Activated CD4-positive, alpha-beta T cell treated with anti-CD3 and anti-CD28 coated beads, Interleukin-2, amount 10 ng/mL, durations not matched to agents 7 days and 5 days (primary cell): ENCODE data around the gene TAX1BP1. TPM values are rescaled to one million over a fixed set of nuclear protein-coding genes. Genes with fewer than 3 reads are reported as not detected.
"Not testable (repeated sequence)": the region's sequence is repeated elsewhere in the genome, so short reads cannot be mapped to it uniquely, and the experiment has no call there.

Experiments used
- CTCF ChIA-PET: fragments of 350-600 bp; sonication (Branson Sonifier 250); formaldehyde crosslinking; loops from one replicate; lab custom pipeline; 2021; ENCODE audit warnings: antibody characterized with exemption; lab: Charles Lee
- POLR2A ChIA-PET: fragments of 350-600 bp; sonication (Branson Sonifier 250); formaldehyde crosslinking; loops from one replicate; lab custom pipeline; 2021; ENCODE audit warnings: antibody characterized with exemption; lab: Charles Lee
- DNase-seq: peaks from one replicate; pipeline ENCODE4 v3.0.0-alpha.2; 2020
- H3K27ac Mint-ChIP-seq: one replicate; pipeline ENCODE4 v1.8.0; 2021; ENCODE audit warnings: mild to moderate bottlenecking, moderate library complexity, mixed read lengths
- H3K27me3 Mint-ChIP-seq: one replicate; pipeline ENCODE4 v1.8.0; 2021; ENCODE audit warnings: mixed read lengths
- H3K36me3 Mint-ChIP-seq: one replicate; pipeline ENCODE4 v1.8.0; 2021; ENCODE audit warnings: low read depth, mixed read lengths
- H3K4me1 Mint-ChIP-seq: one replicate; pipeline ENCODE4 v1.8.0; 2021; ENCODE audit warnings: mixed read lengths
- H3K4me3 Mint-ChIP-seq: one replicate; pipeline ENCODE4 v1.8.0; 2021; ENCODE audit warnings: mild to moderate bottlenecking, moderate library complexity, mixed read lengths
- H3K9me3 Mint-ChIP-seq: one replicate; pipeline ENCODE4 v1.8.0; 2021; ENCODE audit warnings: mixed read lengths
- total RNA-seq, 2 experiments: library from RNA; stranded (reverse); gene quantifications; one replicate each; pipeline ENCODE4 v1.2.3, GENCODE V29; 2021

Gene TAX1BP1
- total RNA-seq, 2 experiments from 2014 or later, result 58.8 to 65.1 TPM

DNA sequence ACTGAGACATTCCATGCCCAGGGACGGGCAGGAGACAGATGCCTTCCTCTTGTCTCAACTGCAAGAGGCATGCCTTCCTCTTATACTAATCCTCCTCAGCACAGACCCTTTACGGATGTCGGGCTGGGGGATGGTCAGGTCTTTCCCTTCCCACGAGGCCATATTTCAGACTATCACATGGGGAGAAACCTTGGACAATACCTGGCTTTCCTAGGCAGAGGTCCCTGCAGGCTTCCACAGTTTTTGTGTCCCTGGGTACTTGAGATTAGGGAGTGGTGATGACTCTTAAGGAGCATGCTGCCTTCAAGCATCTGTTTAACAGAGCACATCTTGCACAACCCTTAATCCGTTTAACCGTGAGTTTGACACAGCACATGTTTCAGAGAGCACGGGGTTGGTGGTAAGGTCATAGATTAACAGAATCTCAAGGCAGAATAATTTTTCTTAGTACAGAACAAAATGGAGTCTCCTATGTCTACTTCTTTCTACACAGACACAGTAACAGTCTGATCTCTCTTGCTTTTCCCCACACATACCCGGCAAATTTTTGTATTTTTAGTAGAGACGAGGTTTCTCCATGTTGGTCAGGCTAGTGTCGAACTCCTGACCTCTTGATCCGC, 2.2 kb downstream of the TAX1BP1 start:
- H3K27ac Mint-ChIP-seq, H3K27me3 Mint-ChIP-seq, POLR2A ChIA-PET, H3K36me3 Mint-ChIP-seq, CTCF ChIA-PET, H3K9me3 Mint-ChIP-seq, DNase-seq: not testable (repeated sequence)
- H3K4me1 Mint-ChIP-seq, result peaks cover 30% of the 10 kb centered on the region
- peak overlapping the region; percentile 92 for H3K4me3 Mint-ChIP-seq

DNA sequence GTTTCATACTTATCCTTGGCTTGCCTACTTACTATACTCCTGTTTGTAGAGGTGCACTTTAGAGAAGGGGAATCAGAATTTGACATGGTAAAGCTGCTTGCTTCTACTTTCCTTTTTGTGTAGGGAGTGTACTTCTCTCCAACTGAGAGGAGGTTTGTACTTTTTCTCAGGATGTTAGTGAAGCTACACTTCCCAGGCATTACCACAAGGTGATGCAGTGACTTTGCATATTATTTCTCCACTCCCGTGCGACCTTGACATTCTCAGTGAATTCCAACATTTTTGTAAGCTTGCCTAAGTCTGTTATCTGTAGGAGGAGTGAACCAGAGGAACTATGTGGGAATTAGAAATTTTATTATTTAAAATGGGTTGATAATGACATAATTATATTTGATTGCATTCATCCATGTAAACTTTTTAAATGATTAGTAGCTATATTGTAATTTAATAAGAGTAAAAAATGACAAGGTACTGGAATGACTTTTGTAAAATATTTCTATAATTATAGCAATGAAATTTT, 5.2 kb downstream of the TAX1BP1 start:
- Mint-ChIP-seq H3K9me3 (no peaks in the 10 kb centered on the region), H3K27ac (no peak overlapping the region), H3K27me3 (no peaks in the 10 kb centered on the region), H3K4me1 (peaks cover 28% of the 10 kb centered on the region), H3K36me3 (peaks cover 16% of the 10 kb centered on the region), H3K4me3 (no peak overlapping the region)
- ChIA-PET POLR2A (no interaction called here), CTCF (no interaction called here)
- DNase-seq, result no peak

DNA sequence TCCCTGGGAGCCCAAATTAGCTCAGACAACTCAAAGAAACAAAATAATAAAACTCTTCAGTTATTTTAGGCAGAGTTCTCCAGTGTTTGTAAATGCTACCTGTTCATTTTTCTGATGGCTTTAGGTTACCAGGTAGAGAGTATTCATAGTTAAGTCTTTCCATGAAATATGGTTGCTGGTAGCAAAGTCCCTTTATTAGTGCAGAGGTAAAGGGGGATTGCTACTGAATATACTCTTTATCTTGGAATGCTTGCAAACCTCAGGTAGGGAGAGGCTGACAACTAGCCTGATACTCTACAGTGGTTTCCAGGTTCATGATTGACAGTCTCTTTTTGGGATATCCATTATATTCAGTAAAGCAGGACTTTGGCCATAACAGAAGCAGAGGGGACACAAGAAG, 6.5 kb downstream of the TAX1BP1 start:
- no peak for DNase-seq
- no peaks in the 10 kb centered on the region for H3K27me3 Mint-ChIP-seq
- H3K36me3 Mint-ChIP-seq, result peaks cover 24% of the 10 kb centered on the region
- CTCF ChIA-PET, result no interaction called here
- peaks cover 19% of the 10 kb centered on the region for H3K4me1 Mint-ChIP-seq
- H3K27ac Mint-ChIP-seq, result no peak overlapping the region
- no peak overlapping the region for H3K4me3 Mint-ChIP-seq
- no peaks in the 10 kb centered on the region for H3K9me3 Mint-ChIP-seq
- POLR2A ChIA-PET, result no interaction called here

DNA sequence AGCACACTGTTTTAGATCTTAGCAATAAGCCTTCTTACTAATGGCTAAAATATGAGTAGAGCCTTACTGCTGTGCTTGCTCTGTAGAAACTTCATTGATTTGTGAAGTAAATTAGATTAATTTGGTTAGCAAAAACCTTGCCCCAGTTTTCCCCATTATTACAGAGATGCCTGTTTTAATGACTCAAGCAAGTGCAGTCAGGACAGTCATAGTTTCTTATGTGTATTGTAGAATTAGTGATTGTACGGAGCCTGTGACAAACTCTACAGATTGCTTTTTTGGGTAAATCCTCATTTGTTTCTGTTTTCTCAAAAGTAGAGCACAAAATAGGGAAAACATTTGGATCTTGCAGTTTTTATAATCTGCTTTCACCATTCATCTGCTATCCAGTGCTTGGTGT, 7.0 kb downstream of the TAX1BP1 start:
- Mint-ChIP-seq H3K4me3 (no peak overlapping the region), H3K27me3 (no peaks in the 10 kb centered on the region), H3K36me3 (peaks cover 28% of the 10 kb centered on the region), H3K4me1 (peaks cover 16% of the 10 kb centered on the region), H3K9me3 (no peaks in the 10 kb centered on the region), H3K27ac (no peak overlapping the region)
- ChIA-PET CTCF (no interaction called here), POLR2A (no interaction called here)
- DNase-seq, result no peak

DNA sequence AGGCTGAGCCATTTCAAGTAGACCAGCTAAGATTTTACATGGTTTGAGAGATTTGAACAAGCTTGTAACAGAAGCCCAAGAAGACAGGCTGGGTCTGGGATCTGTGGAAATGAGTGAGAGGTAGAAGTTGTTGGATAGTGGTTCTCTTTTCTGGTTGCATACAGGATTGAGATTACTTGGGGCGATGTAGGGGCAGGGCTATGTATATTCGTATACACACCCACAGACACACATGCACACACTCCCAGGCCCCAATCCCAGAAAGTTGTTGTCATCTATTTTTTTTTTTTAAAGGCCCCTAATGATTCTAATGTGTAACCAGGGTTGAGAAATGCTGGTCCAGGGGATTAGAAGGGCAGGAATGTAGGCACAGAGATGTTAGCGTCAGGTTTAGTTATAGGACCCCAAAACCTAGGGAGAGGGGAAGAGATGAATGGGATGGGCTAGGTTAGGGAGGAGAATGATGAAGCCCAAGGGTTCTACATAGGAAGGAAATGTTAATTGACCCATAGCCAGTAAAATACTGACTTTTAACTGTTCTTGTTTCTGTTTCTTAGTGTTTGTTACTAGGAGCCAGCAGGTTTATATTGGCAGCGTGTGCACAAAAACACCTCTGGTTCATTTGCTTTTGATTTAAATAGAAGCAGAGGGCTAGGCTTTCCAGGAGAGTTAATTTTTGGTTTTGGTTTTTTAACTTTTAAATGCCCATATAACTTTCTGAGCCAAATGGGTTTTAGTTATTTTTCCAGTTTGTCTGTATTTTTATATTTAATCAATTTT, 7.8 kb downstream of the TAX1BP1 start:
- Mint-ChIP-seq H3K9me3 (no peaks in the 10 kb centered on the region), H3K4me1 (peaks cover 10% of the 10 kb centered on the region), H3K4me3 (no peak overlapping the region), H3K36me3 (peaks cover 28% of the 10 kb centered on the region), H3K27ac (no peak overlapping the region), H3K27me3 (no peaks in the 10 kb centered on the region)
- POLR2A ChIA-PET, result no interaction called here
- CTCF ChIA-PET, result no interaction called here
- no peak for DNase-seq

DNA sequence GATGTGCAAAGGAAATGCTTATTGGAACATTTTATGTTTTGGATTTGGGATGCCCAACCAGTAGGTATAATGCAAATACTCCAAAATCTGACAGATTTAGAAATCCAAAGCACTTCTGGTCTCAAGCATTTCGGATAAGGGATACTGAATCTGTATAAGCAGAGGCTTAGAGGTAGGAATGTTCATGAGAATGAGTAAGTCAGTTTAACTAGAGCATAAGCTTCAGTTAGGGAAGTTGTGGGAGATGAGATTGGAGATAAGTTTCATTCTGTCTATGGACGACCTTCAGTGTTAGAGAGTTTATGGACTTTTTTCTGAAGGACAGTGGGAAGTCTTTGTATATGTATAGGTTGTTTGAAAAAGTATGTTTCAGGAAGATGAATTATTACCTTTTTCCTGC, 10.4 kb downstream of the TAX1BP1 start:
- ChIA-PET POLR2A (no interaction called here), CTCF (no interaction called here)
- Mint-ChIP-seq H3K4me1 (peaks cover 5% of the 10 kb centered on the region), H3K27me3 (no peaks in the 10 kb centered on the region), H3K9me3 (no peaks in the 10 kb centered on the region), H3K27ac (no peak overlapping the region), H3K4me3 (no peak overlapping the region), H3K36me3 (peaks cover 35% of the 10 kb centered on the region)
- DNase-seq, result no peak

DNA sequence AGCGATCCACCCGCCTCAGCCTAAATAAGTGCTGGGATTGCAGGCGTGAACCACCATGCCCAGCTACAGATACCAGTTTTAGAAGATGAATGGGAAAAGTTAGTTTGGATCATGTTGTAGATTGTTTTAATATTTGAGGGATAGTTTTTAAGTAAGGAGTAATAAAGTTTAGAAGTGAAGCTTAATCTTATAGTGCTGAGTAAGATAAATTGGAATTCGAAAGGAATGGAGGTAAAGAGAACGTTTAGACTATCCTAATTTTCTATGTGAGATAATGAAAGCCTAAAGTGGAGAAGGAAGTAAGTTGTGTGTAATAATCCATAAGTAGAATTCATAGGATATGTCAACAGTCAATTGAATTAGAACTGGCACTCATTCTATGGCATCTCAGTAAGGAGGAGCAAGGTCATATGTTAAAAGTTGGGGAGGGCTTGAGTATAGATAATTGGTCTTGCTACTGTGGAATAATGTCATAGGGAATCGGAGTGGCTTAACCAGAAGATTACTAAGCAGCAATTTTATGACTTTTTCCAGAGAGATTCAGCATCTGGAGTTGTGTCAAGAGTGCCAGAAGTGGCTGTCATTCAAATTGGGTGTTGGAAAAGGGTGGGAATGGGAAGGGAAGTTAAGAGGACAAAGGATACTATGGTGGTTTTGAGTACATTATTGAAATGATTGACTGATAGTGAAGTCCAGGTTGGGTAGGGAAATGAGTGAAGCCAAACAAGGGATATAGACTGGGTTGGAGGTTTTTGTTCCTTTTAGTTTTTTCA, 12.1 kb downstream of the TAX1BP1 start:
- Mint-ChIP-seq H3K4me3 (no peak overlapping the region), H3K27ac (no peak overlapping the region), H3K36me3 (peaks cover 41% of the 10 kb centered on the region), H3K4me1 (peaks cover 5% of the 10 kb centered on the region), H3K9me3 (no peaks in the 10 kb centered on the region), H3K27me3 (no peaks in the 10 kb centered on the region)
- POLR2A ChIA-PET, result no interaction called here
- CTCF ChIA-PET, result interaction anchor here (1.1 kb wide), 1 partner anchor 12 kb away, joined by 3 read pairs; the partner anchor contains the start of gene TAX1BP1
- DNase-seq, result no peak

DNA sequence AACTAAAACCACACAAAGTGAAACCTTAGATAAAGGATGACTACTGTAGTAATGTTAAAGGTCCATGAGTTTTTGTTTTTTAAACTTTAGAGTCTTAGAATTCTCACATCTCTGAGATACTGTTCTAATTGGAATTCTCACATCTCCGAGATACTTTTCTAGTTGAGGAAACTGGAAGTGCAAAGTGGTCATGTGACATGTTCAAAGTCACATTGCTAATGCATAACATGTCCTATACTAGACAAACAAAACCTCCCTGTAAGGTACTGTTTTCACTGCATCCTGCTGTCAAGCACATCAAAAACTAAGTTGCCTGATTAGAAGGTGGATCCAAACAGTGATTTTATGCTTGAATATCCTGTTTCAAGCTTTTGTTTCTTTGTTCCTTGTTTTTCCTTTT, 13.9 kb downstream of the TAX1BP1 start:
- Mint-ChIP-seq H3K27ac (no peak overlapping the region), H3K27me3 (no peaks in the 10 kb centered on the region), H3K4me1 (no peaks in the 10 kb centered on the region), H3K4me3 (no peak overlapping the region), H3K9me3 (no peaks in the 10 kb centered on the region), H3K36me3 (peaks cover 47% of the 10 kb centered on the region)
- no peak for DNase-seq
- ChIA-PET POLR2A (no interaction called here), CTCF (no interaction called here)

DNA sequence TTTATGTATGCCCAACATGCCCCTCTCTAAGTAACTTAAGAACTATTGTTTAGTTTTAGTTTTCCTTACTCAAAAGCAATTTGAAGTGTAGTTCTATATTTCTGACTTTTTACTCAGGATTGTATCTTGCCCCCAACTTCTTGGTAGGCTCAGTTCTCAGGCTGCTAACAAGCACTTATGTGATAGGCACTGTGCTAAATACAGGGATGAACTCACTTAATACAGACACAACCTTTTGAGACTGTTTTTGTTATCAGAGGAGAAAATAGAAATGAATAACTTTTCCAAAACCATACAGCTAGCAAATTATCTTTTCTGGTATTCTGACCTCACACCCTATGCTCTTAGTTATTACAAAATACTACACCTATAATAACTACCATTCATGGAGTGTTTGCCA, 16.3 kb downstream of the TAX1BP1 start:
- peaks cover 29% of the 10 kb centered on the region for H3K36me3 Mint-ChIP-seq
- POLR2A ChIA-PET, result no interaction called here
- no peaks in the 10 kb centered on the region for H3K9me3 Mint-ChIP-seq
- H3K4me1 Mint-ChIP-seq, result no peaks in the 10 kb centered on the region
- no peaks in the 10 kb centered on the region for H3K27me3 Mint-ChIP-seq
- no peak overlapping the region for H3K4me3 Mint-ChIP-seq
- CTCF ChIA-PET, result interaction anchor here (1.0 kb wide), 1 partner anchor 9 kb away, joined by 3 read pairs; no protein-coding TSS in a partner anchor
- DNase-seq, result no peak
- no peak overlapping the region for H3K27ac Mint-ChIP-seq

DNA sequence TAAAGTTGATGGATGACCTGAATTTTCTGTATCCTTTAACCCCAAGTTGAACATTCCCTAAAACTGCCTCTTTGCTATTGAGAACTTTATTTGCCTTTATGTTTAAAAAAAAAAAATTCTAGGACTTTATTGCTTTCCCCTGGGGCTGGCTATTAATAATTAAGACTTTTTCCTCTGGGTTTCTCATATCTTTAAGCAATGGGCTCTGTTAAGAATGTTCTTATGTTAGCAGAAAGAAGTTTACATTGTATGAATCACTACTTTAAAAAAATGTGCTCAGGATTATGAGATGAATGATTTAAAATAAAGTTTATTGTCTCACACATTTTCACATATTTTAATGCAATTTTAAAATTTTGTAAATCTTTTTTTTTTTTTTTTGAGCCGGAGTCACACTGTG, 19.5 kb downstream of the TAX1BP1 start:
- H3K4me1 Mint-ChIP-seq, result peaks cover 3% of the 10 kb centered on the region
- DNase-seq, result no peak
- no peak overlapping the region for H3K4me3 Mint-ChIP-seq
- POLR2A ChIA-PET, result no interaction called here
- H3K27me3 Mint-ChIP-seq, result no peaks in the 10 kb centered on the region
- H3K27ac Mint-ChIP-seq, result no peak overlapping the region
- peaks cover 31% of the 10 kb centered on the region for H3K36me3 Mint-ChIP-seq
- CTCF ChIA-PET, result no interaction called here
- H3K9me3 Mint-ChIP-seq, result no peaks in the 10 kb centered on the region

DNA sequence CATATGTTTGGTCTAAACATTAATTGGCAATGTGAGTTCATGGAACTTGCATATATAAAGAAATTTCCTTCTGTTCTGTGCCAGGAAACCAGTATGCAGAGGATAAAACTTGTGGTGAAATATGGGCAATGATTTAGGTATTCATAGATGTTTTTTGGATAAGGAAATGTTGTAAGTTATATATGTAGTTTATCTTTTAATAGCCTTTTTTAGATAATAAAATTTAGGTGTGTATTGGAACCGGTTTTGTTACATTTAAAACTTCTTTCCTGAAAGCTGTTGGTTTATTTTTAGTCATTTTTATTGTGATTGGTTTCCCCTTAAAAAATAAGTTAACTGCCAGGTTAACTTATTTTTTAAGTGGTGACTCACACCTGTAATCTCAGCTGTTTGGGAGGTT, 22.1 kb downstream of the TAX1BP1 start:
- no peak for DNase-seq
- Mint-ChIP-seq H3K4me3 (no peak overlapping the region), H3K9me3 (no peaks in the 10 kb centered on the region), H3K27ac (no peak overlapping the region), H3K27me3 (no peaks in the 10 kb centered on the region), H3K36me3 (peaks cover 26% of the 10 kb centered on the region), H3K4me1 (peaks cover 3% of the 10 kb centered on the region)
- ChIA-PET POLR2A (no interaction called here), CTCF (no interaction called here)

DNA sequence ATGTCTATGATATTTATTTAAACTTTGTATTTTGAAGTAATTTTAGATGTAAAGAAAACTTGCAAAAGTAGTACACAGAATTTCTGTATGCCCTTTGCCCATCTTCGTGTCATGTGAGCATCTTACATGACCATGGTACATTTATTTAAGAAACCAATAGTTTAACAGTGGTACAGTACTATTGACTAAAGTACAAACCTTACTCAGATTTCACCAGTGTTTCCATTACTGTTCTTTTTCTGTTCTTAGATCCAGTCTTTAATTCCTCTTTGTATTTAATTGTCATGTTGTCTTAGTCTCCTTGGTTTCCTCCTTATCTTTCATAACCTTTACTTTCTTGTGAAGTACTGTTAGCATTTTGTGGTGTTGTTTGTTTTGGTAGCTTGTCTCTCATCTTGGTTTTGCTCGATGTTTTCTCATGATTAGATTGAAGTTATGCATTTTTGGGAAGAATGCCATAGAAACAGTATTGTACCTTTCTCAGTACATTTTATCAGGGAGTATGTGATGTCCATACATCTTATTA, 24.1 kb downstream of the TAX1BP1 start:
- DNase-seq, result no peak
- H3K4me3 Mint-ChIP-seq, result no peak overlapping the region
- no peak overlapping the region for H3K27ac Mint-ChIP-seq
- peaks cover 17% of the 10 kb centered on the region for H3K36me3 Mint-ChIP-seq
- H3K9me3 Mint-ChIP-seq, result no peaks in the 10 kb centered on the region
- CTCF ChIA-PET, result interaction anchor here (1.1 kb wide), 1 partner anchor 13 kb away, joined by 3 read pairs; no protein-coding TSS in a partner anchor
- no peaks in the 10 kb centered on the region for H3K27me3 Mint-ChIP-seq
- peaks cover 3% of the 10 kb centered on the region for H3K4me1 Mint-ChIP-seq
- POLR2A ChIA-PET, result interaction anchor here (0.6 kb wide), 1 partner anchor 533 kb away, joined by 5 read pairs; no protein-coding TSS in a partner anchor
